IMR-90 (cell line): ENCODE measurements around the gene C13orf46. TPM values are rescaled to one million over a fixed set of nuclear protein-coding genes. Genes with fewer than 3 reads are reported as not detected.

ENCODE experiments used
- ATAC-seq: fragments of 200-7000 bp; cut with Tn5 transposase; 2 replicates; pipeline ENCODE4 v1.9.1; 2020; ENCODE audit warnings: low read depth, mild to moderate bottlenecking, moderate library complexity
- BruUV-seq: library from RNA; stranded (reverse); fragments of 400-500 nt; replicated peaks from 2 replicates; lab custom pipeline; 2021; lab: Mats Ljungman, UMichigan
- CTCF ChIA-PET: fragments of 300-600 bp; formaldehyde crosslinking; extraction: SDS; loops from one replicate; lab custom pipeline; 2021; ENCODE audit warnings: antibody characterized with exemption; lab: Yijun Ruan, JAX
- POLR2A ChIA-PET: fragments of 300-600 bp; sonication (Branson Sonifier 250); formaldehyde crosslinking; loops from one replicate; lab custom pipeline; 2022; ENCODE audit warnings: antibody characterized with exemption; ENCODE audit not compliant: unreplicated experiment; lab: Charles Lee
- DNase-seq: peaks from one replicate; pipeline ENCODE4 v3.0.0; 2013
- H2AFZ ChIP-seq: replicated peaks from 2 replicates; pipeline ENCODE3; 2013; ENCODE audit warnings: low read length, mild to moderate bottlenecking; ENCODE audit not compliant: poor library complexity
- H2AK5ac ChIP-seq: 2 replicates; pipeline ENCODE4 v1.6.1; 2013; ENCODE audit warnings: low read depth, low read length, inconsistent platforms
- H2AK9ac ChIP-seq: replicated peaks from 2 replicates; pipeline ENCODE3; 2013; ENCODE audit warnings: mild to moderate bottlenecking, low read depth, low read length, moderate library complexity; ENCODE audit not compliant: poor library complexity
- H2BK120ac ChIP-seq: 2 replicates; pipeline ENCODE4 v1.6.1; 2013; ENCODE audit warnings: low read depth, low read length, inconsistent platforms
- H2BK15ac ChIP-seq: 3 replicates; pipeline ENCODE4 v1.6.1; 2013; ENCODE audit warnings: low read depth, low read length, inconsistent platforms
- H2BK20ac ChIP-seq: 2 replicates; pipeline ENCODE4 v1.6.1; 2013; ENCODE audit warnings: low read depth, mild to moderate bottlenecking, inconsistent platforms, low read length, moderate library complexity
- H2BK5ac ChIP-seq: 2 replicates; pipeline ENCODE4 v1.6.1; 2013; ENCODE audit warnings: mild to moderate bottlenecking, low read depth, low read length, inconsistent platforms; ENCODE audit not compliant: poor library complexity, severe bottlenecking
- H3K14ac ChIP-seq: replicated peaks from 2 replicates; pipeline ENCODE4 v1.6.1; 2013; ENCODE audit warnings: low read depth, low read length, inconsistent platforms
- H3K18ac ChIP-seq: 2 replicates; pipeline ENCODE4 v1.6.1; 2013; ENCODE audit warnings: low read depth, low read length, control low read depth
- H3K23ac ChIP-seq: 2 replicates; pipeline ENCODE4 v1.6.1; 2013; ENCODE audit warnings: low read depth, low read length, inconsistent platforms
- H3K27ac ChIP-seq: 2 replicates; pipeline ENCODE4 v1.5.1; 2013; ENCODE audit warnings: mild to moderate bottlenecking, control low read depth, low read length; ENCODE audit not compliant: insufficient read depth
- H3K27me3 ChIP-seq: 2 replicates; pipeline ENCODE4 v1.6.1; 2013; ENCODE audit warnings: low read length; ENCODE audit not compliant: control insufficient read depth, insufficient read depth
- H3K36me3 ChIP-seq: 2 replicates; pipeline ENCODE4 v1.6.1; 2013; ENCODE audit warnings: low read length, mixed read lengths; ENCODE audit not compliant: control insufficient read depth, insufficient read depth
- H3K4ac ChIP-seq: 2 replicates; pipeline ENCODE4 v1.6.1; 2013; ENCODE audit warnings: low read depth, low read length, inconsistent platforms
- H3K4me1 ChIP-seq: 2 replicates; pipeline ENCODE4 v1.6.1; 2013; ENCODE audit warnings: low read length, mixed read lengths; ENCODE audit not compliant: control insufficient read depth, insufficient read depth
- H3K4me2 ChIP-seq: 2 replicates; pipeline ENCODE4 v1.6.1; 2013; ENCODE audit warnings: low read depth, mild to moderate bottlenecking, control low read depth, low read length, moderate library complexity
- H3K4me3 ChIP-seq: 2 replicates; pipeline ENCODE4 v1.5.1; 2013; ENCODE audit warnings: low read depth, mild to moderate bottlenecking, control low read depth, low read length, moderate library complexity; ENCODE audit not compliant: insufficient read depth
- H3K56ac ChIP-seq: 2 replicates; pipeline ENCODE4 v1.6.1; 2013; ENCODE audit warnings: low read length, inconsistent platforms; ENCODE audit not compliant: insufficient read depth; ENCODE audit errors: extremely low read depth
- H3K79me1 ChIP-seq, 2 experiments: 2 replicates each; pipeline ENCODE4 v1.6.1; 2013; ENCODE audit warnings: low read length in 2 of 2, inconsistent platforms in 1 of 2, low read depth in 1 of 2
- H3K9ac ChIP-seq: 2 replicates; pipeline ENCODE4 v1.6.1; 2013; ENCODE audit warnings: low read depth, low read length, control low read depth
- H3K9me1 ChIP-seq: 2 replicates; pipeline ENCODE4 v1.6.1; 2013; ENCODE audit warnings: low read length, inconsistent platforms; ENCODE audit not compliant: insufficient read depth
- H3K9me3 ChIP-seq: 2 replicates; pipeline ENCODE4 v1.6.1; 2013; ENCODE audit warnings: low read length; ENCODE audit not compliant: control insufficient read depth, insufficient read depth
- H4K20me1 ChIP-seq: 2 replicates; pipeline ENCODE4 v1.6.1; 2013; ENCODE audit warnings: low read length, inconsistent platforms; ENCODE audit not compliant: insufficient read depth
- H4K5ac ChIP-seq: 2 replicates; pipeline ENCODE4 v1.6.1; 2013; ENCODE audit warnings: mild to moderate bottlenecking, low read depth, low read length, control low read depth
- H4K8ac ChIP-seq, 2 experiments: 2 replicates each; pipeline ENCODE4 v1.6.1; 2013; ENCODE audit warnings: low read depth in 2 of 2, low read length in 2 of 2, control low read depth in 1 of 2, inconsistent platforms in 1 of 2
- H4K91ac ChIP-seq: 2 replicates; pipeline ENCODE4 v1.6.1; 2013; ENCODE audit warnings: low read depth, low read length, inconsistent platforms; ENCODE audit not compliant: insufficient read depth
- BHLHE40 ChIP-seq: fragments of 150-350 bp; IDR thresholded peaks from 2 replicates; pipeline ENCODE4 v1.6.1; 2016; ENCODE audit warnings: mild to moderate bottlenecking, low read depth, low read length
- CEBPB ChIP-seq: IDR thresholded peaks from 2 replicates; pipeline ENCODE4 v1.6.1; 2012; ENCODE audit warnings: low read depth, low read length, improper control_type of control experiment
- CHD1 ChIP-seq: IDR thresholded peaks from 2 replicates; pipeline ENCODE4 v1.6.1; 2012; ENCODE audit warnings: low read depth, low read length, improper control_type of control experiment
- ELK1 ChIP-seq: fragments of 150-350 bp; IDR thresholded peaks from 2 replicates; pipeline ENCODE4 v1.6.1; 2016; ENCODE audit warnings: low read depth, mild to moderate bottlenecking, low read length, moderate library complexity, borderline replicate concordance
- FOS ChIP-seq: fragments of 150-350 bp; IDR thresholded peaks from 2 replicates; pipeline ENCODE4 v1.6.1; 2016; ENCODE audit warnings: low read depth, low read length
- MAFK ChIP-seq: IDR thresholded peaks from 2 replicates; pipeline ENCODE4 v1.6.1; 2012; ENCODE audit warnings: low read depth, low read length, improper control_type of control experiment
- MAZ ChIP-seq: IDR thresholded peaks from 2 replicates; pipeline ENCODE4 v1.6.1; 2012; ENCODE audit warnings: low read depth, mild to moderate bottlenecking, low read length, improper control_type of control experiment, moderate library complexity, borderline replicate concordance
- MXI1 ChIP-seq: IDR thresholded peaks from 2 replicates; pipeline ENCODE4 v1.6.1; 2012; ENCODE audit warnings: low read depth, mild to moderate bottlenecking, low read length, moderate library complexity, borderline replicate concordance
- NFE2L2 ChIP-seq: fragments of 150-350 bp; IDR thresholded peaks from 2 replicates; pipeline ENCODE4 v1.6.1; 2016; ENCODE audit warnings: low read depth, mild to moderate bottlenecking, low read length
- POLR2A ChIP-seq: IDR thresholded peaks from 2 replicates; pipeline ENCODE4 v1.6.1; 2012; ENCODE audit warnings: mild to moderate bottlenecking, low read depth, low read length
- RAD21 ChIP-seq: IDR thresholded peaks from 2 replicates; pipeline ENCODE4 v1.6.1; 2012; ENCODE audit warnings: low read length, improper control_type of control experiment
- RCOR1 ChIP-seq: IDR thresholded peaks from 2 replicates; pipeline ENCODE4 v1.6.1; 2012; ENCODE audit warnings: mild to moderate bottlenecking, low read length, improper control_type of control experiment; ENCODE audit not compliant: insufficient replicate concordance
- RFX5 ChIP-seq: IDR thresholded peaks from 2 replicates; pipeline ENCODE4 v1.8.0; 2012; ENCODE audit warnings: low read depth, mild to moderate bottlenecking, low read length, moderate library complexity
- SMC3 ChIP-seq: fragments of 150-350 bp; IDR thresholded peaks from 2 replicates; pipeline ENCODE4 v1.6.1; 2016; ENCODE audit warnings: low read depth, mild to moderate bottlenecking, antibody characterized with exemption, low read length, moderate library complexity
- WGBS, 2 experiments: methylation state at CpG; one replicate each; pipeline versions ENCODE4 v1.1.5 to v1.1.7; 2013; ENCODE audit warnings: missing lambda C conversion rate in 2 of 2; ENCODE audit not compliant: insufficient read length in 1 of 2; ENCODE audit errors: extremely low coverage in 2 of 2; 5-methylcytosine and 5-hydroxymethylcytosine counted together
- dilution Hi-C: fragments of 300-500 bp; cut with HindIII; formaldehyde crosslinking; loops from one replicate; pipeline ENCODE4 v1.14.3; 2018; ENCODE audit warnings: low sequenced_read_pairs; ENCODE audit not compliant: unreplicated experiment
- in situ Hi-C: fragments of 300-500 bp; cut with MboI; formaldehyde crosslinking; loops from 3 replicates; pipeline ENCODE4 v1.14.3; 2019; ENCODE audit warnings: low sequenced_read_pairs, inconsistent platforms, mixed read lengths
- intact Hi-C: fragments of 100-400 bp; cut with micrococcal nuclease; formaldehyde crosslinking; loops from 2 replicates; pipeline ENCODE4 v1.10.0; 2022
- polyA plus RNA-seq, 3 experiments: library from polyadenylated mRNA; depleted of rRNA; stranded (reverse); fragments of >200 nt; gene quantifications; 2 replicates each; pipeline ENCODE4 v1.2.3, GENCODE V29; 2012; ENCODE audit warnings: low replicate concordance in 1 of 3
- total RNA-seq: library from RNA; depleted of rRNA; stranded (reverse); fragments of >200 nt; gene quantifications from 2 replicates; pipeline ENCODE4 v1.2.3, GENCODE V29; 2012
- TF ChIP-seq, protein P1 (sequence below): fragments of 150-350 bp; IDR thresholded peaks from 2 replicates; pipeline ENCODE4 v1.6.1; 2017; ENCODE audit warnings: mild to moderate bottlenecking, antibody characterized with exemption, low read length, low read depth
- TF ChIP-seq, protein P2 (sequence below): conservative IDR thresholded peaks from 2 replicates; pipeline ENCODE4 v1.5.1; 2012; ENCODE audit warnings: mild to moderate bottlenecking, low read depth, low read length, improper control_type of control experiment

The C13orf46 gene
- total and polyA plus RNA-seq, 2 of the 4 experiments (the other 2 are of a cell fraction), result under 0.01 to 2.1 TPM

- peaks cover 59% of the 10 kb centered on the region for H3K36me3 ChIP-seq
- no peak overlapping the region for H3K4me3 ChIP-seq
- H2BK5ac ChIP-seq, result no peak overlapping the region
- ChIA-PET CTCF (no interaction called here), POLR2A (no interaction called here)
- no peak overlapping the region for H2AK9ac ChIP-seq
- DNase-seq, result no peak
- no TSS peak for BruUV-seq
- no peak overlapping the region for H2AK5ac ChIP-seq
- no peaks in the 10 kb centered on the region for H3K4me1 ChIP-seq
- WGBS, 2 experiments, result 87% methylated on average over 9 of the region's 12 CpGs; no CpG with 5 or more reads in 1 of the 2 experiments
- in situ Hi-C loops (no loop called here), dilution Hi-C loops (no loop called here), intact Hi-C loops (no loop called here)
- no peak overlapping the region for H3K27ac ChIP-seq
- H2BK15ac ChIP-seq, result no peak overlapping the region
- no peak overlapping the region for H4K8ac ChIP-seq
- H3K18ac ChIP-seq, result no peak overlapping the region
- no peak overlapping the region for H2BK120ac ChIP-seq
- H3K79me1 ChIP-seq, result peaks cover 11 to 45% of the 10 kb centered on the region in 2 experiments; a peak in 3 of 4 replicates
- TF ChIP-seq RAD21, result no peak
- no peak for TF ChIP-seq CEBPB
- TF ChIP-seq FOS, result no peak
- no peak for TF ChIP-seq RFX5
- no peak for TF ChIP-seq BHLHE40
- TF ChIP-seq CHD1, result no peak
- TF ChIP-seq SMC3, result no peak
- no peak for TF ChIP-seq ELK1
- no peak for TF ChIP-seq MAFK
- TF ChIP-seq MXI1, result no peak
- no peak for TF ChIP-seq POLR2A
- TF ChIP-seq, protein P1, sequence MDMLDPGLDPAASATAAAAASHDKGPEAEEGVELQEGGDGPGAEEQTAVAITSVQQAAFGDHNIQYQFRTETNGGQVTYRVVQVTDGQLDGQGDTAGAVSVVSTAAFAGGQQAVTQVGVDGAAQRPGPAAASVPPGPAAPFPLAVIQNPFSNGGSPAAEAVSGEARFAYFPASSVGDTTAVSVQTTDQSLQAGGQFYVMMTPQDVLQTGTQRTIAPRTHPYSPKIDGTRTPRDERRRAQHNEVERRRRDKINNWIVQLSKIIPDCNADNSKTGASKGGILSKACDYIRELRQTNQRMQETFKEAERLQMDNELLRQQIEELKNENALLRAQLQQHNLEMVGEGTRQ, result no peak
- TF ChIP-seq NFE2L2, result no peak
- no peak for TF ChIP-seq MAZ
- TF ChIP-seq, protein P2, sequence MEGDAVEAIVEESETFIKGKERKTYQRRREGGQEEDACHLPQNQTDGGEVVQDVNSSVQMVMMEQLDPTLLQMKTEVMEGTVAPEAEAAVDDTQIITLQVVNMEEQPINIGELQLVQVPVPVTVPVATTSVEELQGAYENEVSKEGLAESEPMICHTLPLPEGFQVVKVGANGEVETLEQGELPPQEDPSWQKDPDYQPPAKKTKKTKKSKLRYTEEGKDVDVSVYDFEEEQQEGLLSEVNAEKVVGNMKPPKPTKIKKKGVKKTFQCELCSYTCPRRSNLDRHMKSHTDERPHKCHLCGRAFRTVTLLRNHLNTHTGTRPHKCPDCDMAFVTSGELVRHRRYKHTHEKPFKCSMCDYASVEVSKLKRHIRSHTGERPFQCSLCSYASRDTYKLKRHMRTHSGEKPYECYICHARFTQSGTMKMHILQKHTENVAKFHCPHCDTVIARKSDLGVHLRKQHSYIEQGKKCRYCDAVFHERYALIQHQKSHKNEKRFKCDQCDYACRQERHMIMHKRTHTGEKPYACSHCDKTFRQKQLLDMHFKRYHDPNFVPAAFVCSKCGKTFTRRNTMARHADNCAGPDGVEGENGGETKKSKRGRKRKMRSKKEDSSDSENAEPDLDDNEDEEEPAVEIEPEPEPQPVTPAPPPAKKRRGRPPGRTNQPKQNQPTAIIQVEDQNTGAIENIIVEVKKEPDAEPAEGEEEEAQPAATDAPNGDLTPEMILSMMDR, result no peak
- TF ChIP-seq RCOR1, result no peak
- no peaks in the 10 kb centered on the region for H3K27me3 ChIP-seq
- no peak overlapping the region for H4K5ac ChIP-seq
- H3K9ac ChIP-seq, result no peak overlapping the region
- no peak overlapping the region for H3K4me2 ChIP-seq
- no peak overlapping the region for H2AFZ ChIP-seq
- no peak overlapping the region for H4K91ac ChIP-seq
- H4K20me1 ChIP-seq, result peaks cover 12% of the 10 kb centered on the region
- H3K23ac ChIP-seq, result no peak overlapping the region
- H3K9me3 ChIP-seq, result no peaks in the 10 kb centered on the region
- no peak overlapping the region for H3K56ac ChIP-seq
- peaks cover 5% of the 10 kb centered on the region for H3K9me1 ChIP-seq
- no peak overlapping the region for H2BK20ac ChIP-seq
- no peak overlapping the region for H3K14ac ChIP-seq
- ATAC-seq, result no peak
- no peak overlapping the region for H3K4ac ChIP-seq
Observed at GRCh38 chr13:114007566-114007965, 33.7 kb upstream of the C13orf46 start.
